HG03575 (cell line): ENCODE measurements around the gene ROBO4.

Source experiments
- ATAC-seq: cut with Tn5 transposase; IDR thresholded peaks from one replicate; pipeline ENCODE4 v1.9.1; 2021; ENCODE audit not compliant: unreplicated experiment, insufficient number of reproducible peaks, low FRiP score; ENCODE audit errors: extremely low read depth

ROBO4 gene

GRCh38 chr11:124877910-124878758 is 19.5 kb downstream of the ROBO4 start:
- ATAC-seq: no peak

GRCh38 chr11:124877631-124877909 is 20.1 kb downstream of the ROBO4 start:
- ATAC-seq: no peak

GRCh38 chr11:124876818-124877630 is 20.6 kb downstream of the ROBO4 start:
- ATAC-seq: no peak

- no peak for ATAC-seq
These were observed 21.5 kb downstream of the ROBO4 start for GRCh38 chr11:124875943-124876817.

GRCh38 chr11:124875401-124875800 is 22.3 kb downstream of the ROBO4 start:
- ATAC-seq: no peak

- no peak for ATAC-seq
These were observed 23.0 kb downstream of the ROBO4 start for GRCh38 chr11:124874571-124875255.

- no peak for ATAC-seq
These were observed 23.7 kb downstream of the ROBO4 start for GRCh38 chr11:124873951-124874350.

- no peak for ATAC-seq
These were observed 24.9 kb downstream of the ROBO4 start for GRCh38 chr11:124872741-124873140.

GRCh38 chr11:124872280-124872679 is 25.4 kb downstream of the ROBO4 start:
- no peak for ATAC-seq

- ATAC-seq: no peak
These were observed 27.2 kb downstream of the ROBO4 start for GRCh38 chr11:124870430-124870829.

- no peak for ATAC-seq
These were observed 27.7 kb downstream of the ROBO4 start for GRCh38 chr11:124869856-124870387.

GRCh38 chr11:124869331-124869730 is 28.3 kb downstream of the ROBO4 start:
- no peak for ATAC-seq

GRCh38 chr11:124868331-124869274 is 29.1 kb downstream of the ROBO4 start:
- ATAC-seq: no peak

- no peak for ATAC-seq
These were observed 30.0 kb downstream of the ROBO4 start for GRCh38 chr11:124867700-124868099.

GRCh38 chr11:124865902-124866851 is 31.5 kb downstream of the ROBO4 start:
- no peak for ATAC-seq

GRCh38 chr11:124865181-124865901 is 32.3 kb downstream of the ROBO4 start, which contains the start of gene ROBO3:
Gene ROBO3 (plus strand): TSS chr11:124865432. CDS start chr11:124865578, 146 bp downstream.
- no peak for ATAC-seq
